ENCODE data around the gene COMMD2. TPM values are rescaled to one million over a fixed set of nuclear protein-coding genes. Genes with fewer than 3 reads are reported as not detected.

COMMD2 gene
- polyA plus RNA-seq, 4 donors: 9.8 to 36.5 (median 13.8) TPM

DNA sequence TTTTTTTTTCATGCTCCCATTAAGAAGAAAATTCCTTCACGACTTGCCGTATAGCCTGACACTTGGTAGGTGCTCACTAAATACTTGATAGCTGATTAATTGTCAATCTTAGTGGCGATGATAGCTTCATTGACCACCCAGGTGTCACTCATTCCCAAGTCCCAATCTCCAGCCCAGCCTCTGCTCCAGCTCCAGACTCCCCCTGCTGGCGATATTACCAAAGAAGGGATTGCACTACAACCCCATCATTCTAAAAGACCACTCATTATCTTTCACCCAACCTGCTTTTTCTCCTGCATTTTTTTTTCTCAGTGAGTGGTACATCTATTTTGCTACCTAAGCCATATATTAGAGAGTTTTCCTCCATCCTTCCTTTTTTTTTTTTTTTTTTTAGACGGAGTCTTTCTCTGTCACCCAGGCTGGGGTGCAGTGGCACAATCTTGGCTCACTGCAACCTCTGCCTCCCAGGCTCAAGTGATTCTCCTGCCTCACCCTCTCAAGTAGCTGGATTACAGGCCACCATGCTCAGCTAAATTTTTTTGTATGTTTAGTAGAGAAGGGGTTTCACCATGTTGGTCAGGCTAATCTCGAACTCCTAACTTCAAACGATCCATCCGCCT lies 19.5 kb upstream of the COMMD2 start:
- FAIRE-seq: no peak
- Histone ChIP-seq H3K36me3 (ENCODE audit: control insufficient read depth in 3 of 3, insufficient read depth in 2 of 3, low read depth in 1 of 3, low read length in 3 of 3) (no peaks in the 10 kb centered on the region), H3K9me3 (ENCODE audit: control insufficient read depth in 2 of 2, insufficient read depth in 1 of 2, low read depth in 1 of 2, low read length in 1 of 2) (no peaks in the 10 kb centered on the region)

DNA sequence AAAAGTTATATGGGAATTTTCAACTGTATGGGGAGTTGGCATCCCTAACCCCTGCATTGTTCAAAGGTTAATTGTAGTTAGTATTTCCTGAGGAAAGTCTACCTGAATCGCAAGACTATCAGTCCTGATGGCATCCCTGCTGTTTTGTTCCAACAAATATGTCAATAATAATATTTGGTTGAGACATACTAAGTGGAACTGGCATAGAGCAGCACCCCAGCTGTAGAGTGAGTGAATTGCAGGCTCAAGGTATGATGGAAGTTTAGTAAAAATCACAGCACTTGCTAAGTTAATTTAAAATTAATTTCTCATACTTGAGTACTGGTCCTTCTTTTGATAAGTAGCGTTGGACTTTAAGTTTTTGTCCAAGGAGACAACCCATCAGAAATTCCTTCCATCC lies 18.0 kb upstream of the COMMD2 start:
- WGBS, 3 donors: 56 to 82% (median 61%) methylated on average over 2 of the region's 2 CpGs
- H3K4me1 ChIP-seq (ENCODE audit: control insufficient read depth in 3 of 3, insufficient read depth in 2 of 3, low read depth in 1 of 3, low read length in 2 of 3): no peaks in the 10 kb centered on the region
- no peak for FAIRE-seq

More for the DNA sequence above, 19.5 kb upstream of the COMMD2 start:
- no peak overlapping the region for H3K27ac ChIP-seq (ENCODE audit: low read depth in 1 of 3, low read length in 2 of 3)
- no peaks in the 10 kb centered on the region for H3K4me1 ChIP-seq (ENCODE audit: control insufficient read depth in 3 of 3, insufficient read depth in 2 of 3, low read depth in 1 of 3, low read length in 2 of 3)
- no peak overlapping the region for H3K4me3 ChIP-seq (ENCODE audit: low read depth in 1 of 3, low read length in 3 of 3)
- peaks cover 0 to 2% (median 0%) of the 10 kb centered on the region in 3 donors for H3K27me3 ChIP-seq (ENCODE audit: control insufficient read depth in 3 of 3, insufficient read depth in 3 of 3, low read length in 3 of 3)
- peak; percentile 35 to 51 for DNase-seq
- WGBS, 3 donors: 55 to 59% (median 58%) methylated on average over 8 of the region's 8 CpGs

DNA sequence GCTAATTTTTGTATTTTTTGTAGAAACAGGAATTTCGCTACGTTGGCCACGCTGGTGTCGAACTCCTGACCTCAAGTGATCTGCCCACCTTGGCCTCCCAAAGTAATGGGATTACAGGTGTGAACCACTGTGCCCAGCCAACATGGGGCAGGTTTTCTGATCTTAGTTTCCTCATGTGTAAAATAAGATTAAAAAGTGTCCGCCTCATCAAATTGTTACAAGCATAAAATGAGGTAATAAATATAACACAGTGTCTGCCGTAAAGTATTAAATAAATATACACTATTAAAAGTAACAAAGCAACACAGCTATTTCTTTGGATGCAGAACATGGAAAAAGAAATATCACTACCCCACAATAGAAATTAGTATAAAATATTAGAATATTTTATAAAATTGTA lies 16.4 kb upstream of the COMMD2 start:
- Histone ChIP-seq H3K4me3 (ENCODE audit: low read depth in 1 of 3, low read length in 3 of 3) (no peak overlapping the region), H3K27me3 (ENCODE audit: control insufficient read depth in 3 of 3, insufficient read depth in 3 of 3, low read length in 3 of 3) (peaks cover 0 to 6% (median 0%) of the 10 kb centered on the region in 3 donors), H3K4me1 (ENCODE audit: control insufficient read depth in 3 of 3, insufficient read depth in 2 of 3, low read depth in 1 of 3, low read length in 2 of 3) (no peaks in the 10 kb centered on the region), H3K27ac (ENCODE audit: low read depth in 1 of 3, low read length in 2 of 3) (no peak overlapping the region), H3K36me3 (ENCODE audit: control insufficient read depth in 3 of 3, insufficient read depth in 2 of 3, low read depth in 1 of 3, low read length in 3 of 3) (no peaks in the 10 kb centered on the region), H3K9me3 (ENCODE audit: control insufficient read depth in 2 of 2, insufficient read depth in 1 of 2, low read depth in 1 of 2, low read length in 1 of 2) (no peaks in the 10 kb centered on the region)
- WGBS, 3 donors: 86 to 92% (median 91%) methylated on average over 6 of the region's 6 CpGs
- DNase-seq (no peak), FAIRE-seq (no peak)

More for the DNA sequence above, 18.0 kb upstream of the COMMD2 start:
- peaks cover 0 to 2% (median 0%) of the 10 kb centered on the region in 3 donors for H3K27me3 ChIP-seq (ENCODE audit: control insufficient read depth in 3 of 3, insufficient read depth in 3 of 3, low read length in 3 of 3)
- no peaks in the 10 kb centered on the region for H3K36me3 ChIP-seq (ENCODE audit: control insufficient read depth in 3 of 3, insufficient read depth in 2 of 3, low read depth in 1 of 3, low read length in 3 of 3)
- no peak overlapping the region for H3K27ac ChIP-seq (ENCODE audit: low read depth in 1 of 3, low read length in 2 of 3)
- H3K9me3 ChIP-seq (ENCODE audit: control insufficient read depth in 2 of 2, insufficient read depth in 1 of 2, low read depth in 1 of 2, low read length in 1 of 2): no peaks in the 10 kb centered on the region
- H3K4me3 ChIP-seq (ENCODE audit: low read depth in 1 of 3, low read length in 3 of 3): no peak overlapping the region
- DNase-seq: no peak

GRCh38 chr3:149767720-149768119 lies 15.4 kb upstream of the COMMD2 start:
- Histone ChIP-seq H3K27ac (ENCODE audit: low read depth in 1 of 3, low read length in 2 of 3) (no peak overlapping the region), H3K27me3 (ENCODE audit: control insufficient read depth in 3 of 3, insufficient read depth in 3 of 3, low read length in 3 of 3) (peaks cover 0 to 6% (median 3%) of the 10 kb centered on the region in 3 donors), H3K4me3 (ENCODE audit: low read depth in 1 of 3, low read length in 3 of 3) (no peak overlapping the region), H3K9me3 (ENCODE audit: control insufficient read depth in 2 of 2, insufficient read depth in 1 of 2, low read depth in 1 of 2, low read length in 1 of 2) (no peaks in the 10 kb centered on the region), H3K36me3 (ENCODE audit: control insufficient read depth in 3 of 3, insufficient read depth in 2 of 3, low read depth in 1 of 3, low read length in 3 of 3) (no peaks in the 10 kb centered on the region), H3K4me1 (ENCODE audit: control insufficient read depth in 3 of 3, insufficient read depth in 2 of 3, low read depth in 1 of 3, low read length in 2 of 3) (no peaks in the 10 kb centered on the region)
- WGBS, 3 donors: 91 to 95% (median 94%) methylated on average over 6 of the region's 6 CpGs
- FAIRE-seq (no peak), DNase-seq (no peak)

GRCh38 chr3:149765762-149766334 lies 13.6 kb upstream of the COMMD2 start:
- H3K4me1 ChIP-seq (ENCODE audit: control insufficient read depth in 3 of 3, insufficient read depth in 2 of 3, low read depth in 1 of 3, low read length in 2 of 3): no peaks in the 10 kb centered on the region
- H3K9me3 ChIP-seq (ENCODE audit: control insufficient read depth in 2 of 2, insufficient read depth in 1 of 2, low read depth in 1 of 2, low read length in 1 of 2): no peaks in the 10 kb centered on the region
- H3K4me3 ChIP-seq (ENCODE audit: low read depth in 1 of 3, low read length in 3 of 3): no peak overlapping the region
- 27 to 56% (median 35%) methylated on average over 2 of the region's 2 CpGs for WGBS, 3 donors
- FAIRE-seq: no peak
- no peak overlapping the region for H3K27ac ChIP-seq (ENCODE audit: low read depth in 1 of 3, low read length in 2 of 3)
- H3K27me3 ChIP-seq (ENCODE audit: control insufficient read depth in 3 of 3, insufficient read depth in 3 of 3, low read length in 3 of 3): peaks cover 0 to 6% (median 3%) of the 10 kb centered on the region in 3 donors
- DNase-seq: peak in 1 of 2 donors; percentile 21
- H3K36me3 ChIP-seq (ENCODE audit: control insufficient read depth in 3 of 3, insufficient read depth in 2 of 3, low read depth in 1 of 3, low read length in 3 of 3): no peaks in the 10 kb centered on the region

DNA sequence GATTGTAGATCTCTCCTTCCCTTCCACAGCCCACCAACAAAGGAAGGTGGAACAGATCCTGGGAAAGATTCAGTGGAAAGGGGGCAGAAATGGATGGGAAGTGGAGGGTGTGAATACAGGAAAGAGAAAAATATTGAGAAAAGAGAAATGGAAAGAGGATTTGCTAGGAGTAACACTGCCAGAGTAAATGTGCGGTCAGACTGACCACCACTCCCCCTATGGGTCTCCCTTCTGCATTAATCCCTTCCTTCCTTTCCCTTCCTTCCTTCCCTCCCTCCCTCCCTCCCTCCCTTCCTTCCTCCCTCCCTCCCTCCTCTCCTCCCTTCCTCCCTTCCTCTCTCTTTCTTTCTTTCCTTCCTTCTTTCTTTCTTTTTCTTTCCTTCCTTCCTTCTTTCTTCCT lies 12.0 kb upstream of the COMMD2 start:
- DNase-seq: no peak
- FAIRE-seq: no peak
- no peaks in the 10 kb centered on the region for H3K36me3 ChIP-seq (ENCODE audit: control insufficient read depth in 3 of 3, insufficient read depth in 2 of 3, low read depth in 1 of 3, low read length in 3 of 3)
- WGBS, 3 donors: 63 to 75% (median 67%) methylated on average over 1 of the region's 1 CpG
- peaks cover 0 to 6% (median 4%) of the 10 kb centered on the region in 3 donors for H3K27me3 ChIP-seq (ENCODE audit: control insufficient read depth in 3 of 3, insufficient read depth in 3 of 3, low read length in 3 of 3)
- H3K4me1 ChIP-seq (ENCODE audit: control insufficient read depth in 3 of 3, insufficient read depth in 2 of 3, low read depth in 1 of 3, low read length in 2 of 3): no peaks in the 10 kb centered on the region
- no peak overlapping the region for H3K27ac ChIP-seq (ENCODE audit: low read depth in 1 of 3, low read length in 2 of 3)
- no peaks in the 10 kb centered on the region for H3K9me3 ChIP-seq (ENCODE audit: control insufficient read depth in 2 of 2, insufficient read depth in 1 of 2, low read depth in 1 of 2, low read length in 1 of 2)
- no peak overlapping the region for H3K4me3 ChIP-seq (ENCODE audit: low read depth in 1 of 3, low read length in 3 of 3)

DNA sequence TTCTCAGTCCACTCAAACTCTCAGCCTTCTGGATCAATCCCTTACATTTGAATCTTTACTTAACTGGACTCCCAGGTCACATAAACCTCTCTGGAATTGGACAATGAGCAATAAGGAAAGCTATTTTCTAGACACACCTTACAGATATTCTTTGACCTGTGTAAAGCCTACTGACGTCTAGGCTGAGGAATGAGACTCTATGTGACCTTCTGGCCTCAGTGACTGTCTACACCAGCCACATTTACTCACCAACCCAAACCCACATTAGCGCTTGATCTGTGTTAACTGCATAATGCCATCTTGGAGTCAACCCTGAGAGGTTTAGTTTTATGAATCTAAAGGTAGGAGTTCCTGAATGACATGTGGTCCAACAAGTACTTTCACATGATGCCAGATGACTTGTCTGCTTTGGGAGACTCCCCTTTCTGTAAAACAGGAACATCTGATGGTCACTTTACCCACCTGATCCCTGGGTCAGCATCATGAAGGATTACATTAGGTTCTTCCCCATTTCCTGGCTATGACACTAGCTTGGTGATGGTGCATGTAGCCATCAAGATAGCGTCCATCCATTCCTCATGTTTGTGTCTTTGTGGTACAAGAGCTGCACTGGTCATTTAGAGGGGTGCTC lies 11.4 kb upstream of the COMMD2 start:
- H3K4me3 ChIP-seq (ENCODE audit: low read depth in 1 of 3, low read length in 3 of 3): no peak overlapping the region
- no peak for FAIRE-seq
- no peaks in the 10 kb centered on the region for H3K9me3 ChIP-seq (ENCODE audit: control insufficient read depth in 2 of 2, insufficient read depth in 1 of 2, low read depth in 1 of 2, low read length in 1 of 2)
- H3K36me3 ChIP-seq (ENCODE audit: control insufficient read depth in 3 of 3, insufficient read depth in 2 of 3, low read depth in 1 of 3, low read length in 3 of 3): no peaks in the 10 kb centered on the region
- peaks cover 0 to 6% (median 6%) of the 10 kb centered on the region in 3 donors for H3K27me3 ChIP-seq (ENCODE audit: control insufficient read depth in 3 of 3, insufficient read depth in 3 of 3, low read length in 3 of 3)
- 51 to 78% (median 63%) methylated on average over 3 of the region's 3 CpGs for WGBS, 3 donors
- peak; percentile 9 to 15 for DNase-seq
- H3K27ac ChIP-seq (ENCODE audit: low read depth in 1 of 3, low read length in 2 of 3): no peak overlapping the region
- no peaks in the 10 kb centered on the region for H3K4me1 ChIP-seq (ENCODE audit: control insufficient read depth in 3 of 3, insufficient read depth in 2 of 3, low read depth in 1 of 3, low read length in 2 of 3)

GRCh38 chr3:149753717-149754116 lies 1.4 kb upstream of the COMMD2 start:
- Histone ChIP-seq H3K27me3 (ENCODE audit: control insufficient read depth in 3 of 3, insufficient read depth in 3 of 3, low read length in 3 of 3) (peaks cover 0 to 3% (median 0%) of the 10 kb centered on the region in 3 donors), H3K4me3 (ENCODE audit: low read depth in 1 of 3, low read length in 3 of 3) (no peak overlapping the region), H3K4me1 (ENCODE audit: control insufficient read depth in 3 of 3, insufficient read depth in 2 of 3, low read depth in 1 of 3, low read length in 2 of 3) (peaks cover 0 to 8% (median 0%) of the 10 kb centered on the region in 3 donors), H3K36me3 (ENCODE audit: control insufficient read depth in 3 of 3, insufficient read depth in 2 of 3, low read depth in 1 of 3, low read length in 3 of 3) (peaks cover 0 to 2% (median 0%) of the 10 kb centered on the region in 3 donors), H3K27ac (ENCODE audit: low read depth in 1 of 3, low read length in 2 of 3) (no peak overlapping the region), H3K9me3 (ENCODE audit: control insufficient read depth in 2 of 2, insufficient read depth in 1 of 2, low read depth in 1 of 2, low read length in 1 of 2) (no peaks in the 10 kb centered on the region)
- FAIRE-seq (no peak), DNase-seq (no peak)
